Natural killer cell (primary cell): Measurements from ENCODE around the gene PTRH1. TPM values are rescaled to one million over a fixed set of nuclear protein-coding genes. Genes with fewer than 3 reads are reported as not detected.

Source experiments
- ATAC-seq, 3 donors: fragments of 150-1000 bp in 2 of 3; fragments of 200-7000 bp in 1 of 3; cut with Tn5 transposase; 1 replicate in 1 of 3; 2 replicates in 2 of 3; pipeline ENCODE4 v1.10.0; 2021; ENCODE audit warnings: mild to moderate bottlenecking in 2 of 3, moderate library complexity in 2 of 3
- DNase-seq, 2 donors: peaks; one replicate each; pipeline versions ENCODE4 v3.0.0 to v3.0.0-alpha.2; 2013 to 2021; ENCODE audit warnings: mixed read lengths in 1 of 2
- H3K27ac ChIP-seq: one replicate; pipeline ENCODE4 v1.5.1; 2013; ENCODE audit warnings: mild to moderate bottlenecking, low read length
- H3K27me3 ChIP-seq: one replicate; pipeline ENCODE4 v1.6.1; 2013; ENCODE audit warnings: low read length; ENCODE audit not compliant: control insufficient read depth, insufficient read depth
- H3K36me3 ChIP-seq: one replicate; pipeline ENCODE4 v1.6.1; 2013; ENCODE audit warnings: low read length; ENCODE audit not compliant: control insufficient read depth, insufficient read depth
- H3K4me1 ChIP-seq: one replicate; pipeline ENCODE4 v1.6.1; 2013; ENCODE audit warnings: low read length; ENCODE audit not compliant: control insufficient read depth, insufficient read depth
- H3K4me3 ChIP-seq: one replicate; pipeline ENCODE4 v1.5.1; 2013; ENCODE audit warnings: low read length
- H3K9me3 ChIP-seq: one replicate; pipeline ENCODE4 v1.6.1; 2013; ENCODE audit warnings: low read length; ENCODE audit not compliant: control insufficient read depth, insufficient read depth
- H3K27ac Mint-ChIP-seq, 2 donors: one replicate each; pipeline ENCODE4 v1.8.0; 2022; ENCODE audit warnings: mild to moderate bottlenecking in 2 of 2, mixed read lengths in 2 of 2, moderate library complexity in 1 of 2
- H3K27me3 Mint-ChIP-seq, 2 donors: one replicate each; pipeline ENCODE4 v1.8.0; 2022; ENCODE audit warnings: low read depth in 2 of 2, mixed read lengths in 2 of 2
- H3K36me3 Mint-ChIP-seq: one replicate; pipeline ENCODE4 v1.8.0; 2022; ENCODE audit warnings: mixed read lengths
- H3K4me1 Mint-ChIP-seq, 2 donors: one replicate each; pipeline ENCODE4 v1.8.0; 2022; ENCODE audit warnings: mixed read lengths in 2 of 2
- H3K4me3 Mint-ChIP-seq: one replicate; pipeline ENCODE4 v1.8.0; 2022; ENCODE audit warnings: mild to moderate bottlenecking, moderate library complexity, mixed read lengths
- H3K9me3 Mint-ChIP-seq, 2 donors: one replicate each; pipeline ENCODE4 v1.8.0; 2022; ENCODE audit warnings: mixed read lengths in 2 of 2
- WGBS: methylation state at CpG from one replicate; pipeline ENCODE4 v1.1.7; 2013; ENCODE audit warnings: missing lambda C conversion rate; ENCODE audit not compliant: insufficient coverage; 5-methylcytosine and 5-hydroxymethylcytosine counted together
- intact Hi-C: fragments of 100-400 bp; cut with micrococcal nuclease; formaldehyde crosslinking; loops from one replicate; pipeline ENCODE4 v1.14.2; 2022
- total RNA-seq, 4 donors: library from RNA; stranded (reverse); fragments of 120-200 nt in 1 of 4; gene quantifications; one replicate each; pipeline versions ENCODE4 v1.2.3 to v1.2.4, GENCODE V29; 2013 to 2022
- TF ChIP-seq, protein P1 (sequence below): fragments of 200-600 bp; IDR thresholded peaks from one replicate; pipeline ENCODE4 v1.8.0; 2022; ENCODE audit warnings: antibody characterized with exemption

Gene PTRH1
- total RNA-seq, 3 donors from 2014 or later (not counting 1 experiment from before 2014, with no cell fraction given), result 6.9 to 11.5 (median 11.0) TPM

DNA sequence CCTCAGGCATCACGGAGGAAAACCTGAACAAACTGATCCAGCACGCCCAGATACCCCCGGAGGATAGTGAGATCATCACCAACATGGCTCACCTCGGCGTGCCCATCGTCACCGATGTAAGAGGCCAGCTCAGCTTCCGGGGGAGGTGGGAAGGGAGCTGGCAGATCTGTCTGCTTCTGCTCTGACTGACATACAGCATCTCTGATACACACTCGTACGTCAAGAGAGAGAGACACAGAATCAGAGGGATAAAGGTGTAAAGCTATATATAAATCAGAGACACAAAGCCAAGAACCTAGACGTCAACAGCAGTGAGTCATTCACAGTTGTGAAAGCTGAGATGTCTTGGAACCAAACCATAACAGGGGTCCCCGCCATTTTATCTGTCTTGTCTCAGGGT, 38.8 kb downstream of the PTRH1 start:
- H3K36me3 ChIP-seq, result no peaks in the 10 kb centered on the region
- TF ChIP-seq, protein P1, sequence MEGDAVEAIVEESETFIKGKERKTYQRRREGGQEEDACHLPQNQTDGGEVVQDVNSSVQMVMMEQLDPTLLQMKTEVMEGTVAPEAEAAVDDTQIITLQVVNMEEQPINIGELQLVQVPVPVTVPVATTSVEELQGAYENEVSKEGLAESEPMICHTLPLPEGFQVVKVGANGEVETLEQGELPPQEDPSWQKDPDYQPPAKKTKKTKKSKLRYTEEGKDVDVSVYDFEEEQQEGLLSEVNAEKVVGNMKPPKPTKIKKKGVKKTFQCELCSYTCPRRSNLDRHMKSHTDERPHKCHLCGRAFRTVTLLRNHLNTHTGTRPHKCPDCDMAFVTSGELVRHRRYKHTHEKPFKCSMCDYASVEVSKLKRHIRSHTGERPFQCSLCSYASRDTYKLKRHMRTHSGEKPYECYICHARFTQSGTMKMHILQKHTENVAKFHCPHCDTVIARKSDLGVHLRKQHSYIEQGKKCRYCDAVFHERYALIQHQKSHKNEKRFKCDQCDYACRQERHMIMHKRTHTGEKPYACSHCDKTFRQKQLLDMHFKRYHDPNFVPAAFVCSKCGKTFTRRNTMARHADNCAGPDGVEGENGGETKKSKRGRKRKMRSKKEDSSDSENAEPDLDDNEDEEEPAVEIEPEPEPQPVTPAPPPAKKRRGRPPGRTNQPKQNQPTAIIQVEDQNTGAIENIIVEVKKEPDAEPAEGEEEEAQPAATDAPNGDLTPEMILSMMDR, result no peak
- no peaks in the 10 kb centered on the region for H3K27me3 Mint-ChIP-seq

DNA sequence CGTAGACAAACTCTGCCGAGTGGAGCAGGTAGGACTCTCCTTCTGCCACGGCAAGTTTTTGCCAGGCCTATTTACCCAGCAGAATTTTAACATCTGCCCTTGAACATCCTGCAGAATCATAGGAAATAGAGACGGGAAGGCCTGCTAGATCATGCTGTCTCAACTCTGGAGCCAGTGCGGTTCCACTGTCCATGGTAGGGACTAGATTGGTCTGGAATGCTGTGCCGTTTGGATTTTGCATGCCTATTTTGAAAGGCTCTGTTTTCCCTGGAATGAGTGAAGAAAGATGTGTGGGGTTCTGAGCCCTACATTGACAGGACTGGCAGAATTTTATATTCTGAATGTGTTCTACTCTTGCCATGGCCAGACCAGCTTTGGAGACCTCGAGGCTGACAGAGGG, 42.2 kb downstream of the PTRH1 start:
- no peaks in the 10 kb centered on the region for H3K36me3 Mint-ChIP-seq
- no peak for ATAC-seq

More for the DNA sequence above, 38.8 kb downstream of the PTRH1 start:
- Mint-ChIP-seq H3K9me3 (no peaks in the 10 kb centered on the region), H3K4me1 (no peaks in the 10 kb centered on the region), H3K4me3 (no peak overlapping the region), H3K36me3 (no peaks in the 10 kb centered on the region), H3K27ac (no peak overlapping the region)
- Histone ChIP-seq H3K4me1 (no peaks in the 10 kb centered on the region), H3K27me3 (no peaks in the 10 kb centered on the region), H3K9me3 (no peaks in the 10 kb centered on the region), H3K27ac (no peak overlapping the region), H3K4me3 (no peak overlapping the region)
- ATAC-seq (no peak), DNase-seq (no peak)
- intact Hi-C loops, result no loop called here
- 88% methylated on average over 10 of the region's 12 CpGs for WGBS

DNA sequence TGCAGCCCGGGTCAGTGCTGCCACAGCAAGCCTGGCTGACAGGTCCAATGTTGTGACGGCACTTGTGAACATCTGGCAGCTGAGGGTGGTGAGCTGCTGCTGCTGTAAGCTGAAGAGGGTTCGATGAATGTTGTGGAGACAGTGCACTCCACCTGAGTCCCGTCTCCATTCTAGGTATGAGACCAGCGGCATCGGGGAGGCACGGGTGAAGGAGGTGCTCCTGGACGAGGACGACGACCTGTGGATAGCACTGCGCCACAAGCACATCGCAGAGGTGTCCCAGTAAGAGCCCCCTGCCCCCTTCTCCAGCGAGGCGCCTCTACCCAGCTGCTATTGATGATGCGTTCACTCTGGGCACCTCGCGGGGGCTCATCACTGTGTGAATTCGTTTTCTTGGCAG, 47.6 kb downstream of the PTRH1 start:
- Histone ChIP-seq H3K36me3 (no peaks in the 10 kb centered on the region), H3K9me3 (no peaks in the 10 kb centered on the region), H3K27ac (no peak overlapping the region), H3K4me1 (no peaks in the 10 kb centered on the region), H3K27me3 (no peaks in the 10 kb centered on the region), H3K4me3 (no peak overlapping the region)
- ATAC-seq (no peak), DNase-seq (no peak)
- no peak overlapping the region for H3K27ac Mint-ChIP-seq
- TF ChIP-seq, protein P1, result no peak
- peaks cover 6 to 7% of the 10 kb centered on the region in 2 donors for H3K27me3 Mint-ChIP-seq
- H3K4me3 Mint-ChIP-seq, result no peak overlapping the region
- no peaks in the 10 kb centered on the region for H3K36me3 Mint-ChIP-seq
- 94% methylated on average over 18 of the region's 18 CpGs for WGBS
- intact Hi-C loops, result no loop called here
- no peaks in the 10 kb centered on the region for H3K9me3 Mint-ChIP-seq
- no peaks in the 10 kb centered on the region for H3K4me1 Mint-ChIP-seq

More for the DNA sequence above, 42.2 kb downstream of the PTRH1 start:
- Histone ChIP-seq H3K9me3 (no peaks in the 10 kb centered on the region), H3K4me3 (no peak overlapping the region), H3K36me3 (no peaks in the 10 kb centered on the region), H3K27me3 (no peaks in the 10 kb centered on the region), H3K4me1 (no peaks in the 10 kb centered on the region), H3K27ac (no peak overlapping the region)
- TF ChIP-seq, protein P1, result no peak
- WGBS, result 93% methylated on average over 7 of the region's 7 CpGs
- Mint-ChIP-seq H3K27ac (no peak overlapping the region), H3K27me3 (no peaks in the 10 kb centered on the region), H3K9me3 (no peaks in the 10 kb centered on the region), H3K4me1 (no peaks in the 10 kb centered on the region), H3K4me3 (no peak overlapping the region)
- no peak for DNase-seq
- intact Hi-C loops, result no loop called here

DNA sequence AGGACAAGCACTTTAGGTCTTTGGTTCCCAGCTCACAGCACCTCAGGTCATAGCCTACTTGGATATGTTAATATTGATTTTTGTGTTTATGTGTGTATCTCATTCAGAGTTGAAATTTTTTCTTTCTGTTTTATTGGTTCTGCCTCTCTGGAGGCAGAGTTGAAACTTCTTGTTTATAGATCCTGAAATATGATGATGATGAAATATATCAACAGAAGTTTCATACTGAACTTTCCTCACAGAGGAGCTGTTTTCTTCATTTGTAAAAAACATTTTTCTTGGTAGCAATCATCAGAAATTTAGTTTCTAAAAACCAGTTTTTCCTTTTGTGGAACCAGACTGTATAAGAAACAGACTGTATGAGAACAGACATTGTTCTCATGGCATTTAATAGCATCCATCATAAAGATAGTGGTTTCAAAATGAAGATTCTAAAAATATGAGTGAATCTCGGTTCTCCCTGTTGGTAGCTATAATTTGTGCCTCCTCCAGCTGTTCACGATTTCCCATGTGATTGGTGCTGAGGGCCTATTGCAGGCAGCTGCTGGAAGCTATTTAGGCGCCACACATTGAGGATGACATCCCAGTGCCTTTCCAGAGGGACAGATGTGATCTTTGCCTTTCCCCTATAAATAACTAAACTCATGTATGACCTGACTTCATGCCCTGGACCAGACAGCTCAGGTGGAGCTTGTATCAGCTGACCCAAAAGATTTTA, 48.2 kb downstream of the PTRH1 start:
- Histone ChIP-seq H3K4me1 (no peaks in the 10 kb centered on the region), H3K4me3 (no peak overlapping the region), H3K27ac (no peak overlapping the region), H3K27me3 (no peaks in the 10 kb centered on the region), H3K9me3 (no peaks in the 10 kb centered on the region), H3K36me3 (no peaks in the 10 kb centered on the region)
- TF ChIP-seq, protein P1, result no peak
- peaks cover 6 to 11% of the 10 kb centered on the region in 2 donors for H3K27me3 Mint-ChIP-seq
- no peaks in the 10 kb centered on the region for H3K9me3 Mint-ChIP-seq
- 77% methylated on average over 3 of the region's 3 CpGs for WGBS
- H3K4me1 Mint-ChIP-seq, result no peaks in the 10 kb centered on the region
- no peak overlapping the region for H3K4me3 Mint-ChIP-seq
- H3K27ac Mint-ChIP-seq, result no peak overlapping the region
- ATAC-seq (no peak), DNase-seq (no peak)
- H3K36me3 Mint-ChIP-seq, result no peaks in the 10 kb centered on the region
- intact Hi-C loops, result no loop called here
